NCI-H1092 treated with DMSO at 0.1 percent for 48 hours (cell line): ENCODE results near the gene CCDC106.
A peak's percentile ranks its signal among the peaks of the same experiment; 100 is the strongest.

ENCODE experiments used
- DNase-seq: peaks from one replicate; lab custom pipeline; 2025; lab: John Stamatoyannopoulos, UW

The CCDC106 gene

GRCh38 chr19:55637534-55637933 lies 10.5 kb upstream of the CCDC106 start:
- DNase-seq, result no peak

- DNase-seq, result no peak
Observed at GRCh38 chr19:55638864-55639359, 9.1 kb upstream of the CCDC106 start.

- peak; percentile 42 for DNase-seq
Observed at GRCh38 chr19:55640043-55640576, 7.9 kb upstream of the CCDC106 start.

GRCh38 chr19:55640577-55641425 lies 7.2 kb upstream of the CCDC106 start, which contains the start of gene ZNF580:
Gene ZNF580 (plus strand): TSS chr19:55641002. CDS start chr19:55642509, 1,507 bp downstream.
- DNase-seq, result peak; percentile 55

GRCh38 chr19:55641426-55642152 lies 6.4 kb upstream of the CCDC106 start:
- no peak for DNase-seq

GRCh38 chr19:55642153-55643002 lies 5.6 kb upstream of the CCDC106 start:
- no peak for DNase-seq

GRCh38 chr19:55643003-55643886 lies 4.8 kb upstream of the CCDC106 start, which contains the start of gene ZNF581:
Gene ZNF581 (plus strand): TSS chr19:55643649. CDS start chr19:55644572, 923 bp downstream.
- peak; percentile 52 for DNase-seq

- no peak for DNase-seq
Observed at GRCh38 chr19:55643887-55644176, 4.2 kb upstream of the CCDC106 start.

- no peak for DNase-seq
Observed at GRCh38 chr19:55644191-55644833, 3.7 kb upstream of the CCDC106 start.

GRCh38 chr19:55644842-55645511 lies 3.0 kb upstream of the CCDC106 start:
- no peak for DNase-seq

- no peak for DNase-seq
Observed at GRCh38 chr19:55645512-55645881, 2.5 kb upstream of the CCDC106 start.

- no peak for DNase-seq
Observed at GRCh38 chr19:55646889-55647731, 902 bp upstream of the CCDC106 start.

- DNase-seq, result no peak
Observed at GRCh38 chr19:55648585-55649267, 714 bp downstream of the CCDC106 start.

- DNase-seq, result no peak
Observed at GRCh38 chr19:55649268-55650125, 1.5 kb downstream of the CCDC106 start.

GRCh38 chr19:55650126-55650557 lies 2.1 kb downstream of the CCDC106 start:
- no peak for DNase-seq

- no peak for DNase-seq
Observed at GRCh38 chr19:55650602-55651230, 2.7 kb downstream of the CCDC106 start.

GRCh38 chr19:55651236-55651635 lies 3.2 kb downstream of the CCDC106 start:
- no peak for DNase-seq
